Cardiac fibroblast (primary cell): ENCODE results near the gene LTBP1.
"Not testable (repeated sequence)": the region's sequence is repeated elsewhere in the genome, so short reads cannot be mapped to it uniquely, and the experiment has no call there.

Source experiments
- DNase-seq, 2 donors: peaks; one replicate each; pipeline versions ENCODE4 v3.0.0 to v3.0.0-alpha.2; 2010; ENCODE audit warnings: low read depth in 2 of 2
- H3K4me3 ChIP-seq, 2 donors: replicated peaks in 1 of 2; 1 replicate in 1 of 2; 2 replicates in 1 of 2; pipeline ENCODE4 v1.5.1; 2011; ENCODE audit warnings: low read depth in 2 of 2, low read length in 2 of 2, mild to moderate bottlenecking in 2 of 2, moderate library complexity in 1 of 2
- CTCF ChIP-seq: IDR thresholded peaks from one replicate; pipeline ENCODE4 v1.5.1; 2011; ENCODE audit warnings: low read depth, mild to moderate bottlenecking, low read length, inconsistent platforms

Gene LTBP1

GRCh38 chr2:32904074-32904473 is 42.7 kb upstream of the LTBP1 start:
- TF ChIP-seq CTCF: no peak
- no peak overlapping the region for H3K4me3 ChIP-seq
- no peak for DNase-seq

DNA sequence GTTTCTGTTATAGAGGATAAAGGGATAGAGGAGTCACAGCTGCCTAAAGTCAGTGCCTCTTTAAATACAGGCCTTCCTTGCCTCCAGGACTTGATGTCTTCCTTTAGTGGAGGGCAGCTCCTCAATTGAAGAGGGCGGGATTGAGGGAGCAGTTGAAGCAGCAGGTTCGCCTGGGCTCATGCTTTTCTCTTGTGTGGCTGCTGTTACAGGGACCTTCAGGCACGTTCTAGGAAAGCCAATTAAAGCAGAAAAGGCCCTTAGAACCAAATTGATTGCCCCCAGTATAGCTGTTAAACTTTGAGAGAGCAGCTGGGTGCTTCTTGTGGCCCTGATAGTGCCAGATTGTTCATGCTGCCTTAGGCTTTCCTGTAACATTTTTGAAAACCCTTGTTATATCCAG is 42.0 kb upstream of the LTBP1 start:
- no peak overlapping the region for H3K4me3 ChIP-seq

DNA sequence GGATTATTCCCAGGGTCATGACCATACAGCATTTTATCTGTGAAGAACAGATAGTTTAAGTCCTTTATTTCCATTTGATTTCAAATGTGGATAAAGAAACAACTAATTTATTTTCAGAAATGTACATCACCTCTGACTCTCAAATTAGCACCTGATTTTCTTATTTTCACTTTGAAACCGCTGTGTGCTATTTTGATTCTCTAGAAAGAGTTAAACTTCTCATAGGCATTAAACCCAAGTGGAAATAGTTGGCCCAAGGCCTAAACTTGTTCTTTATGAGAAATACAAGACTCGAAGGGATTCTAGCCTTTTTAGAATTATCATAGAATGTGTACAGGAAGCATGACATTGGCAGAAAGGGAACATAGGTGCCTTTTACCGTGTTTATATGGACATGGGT is 41.5 kb upstream of the LTBP1 start:
- TF ChIP-seq CTCF: no peak
- no peak for DNase-seq
- no peak overlapping the region for H3K4me3 ChIP-seq

More for the DNA sequence above, 42.0 kb upstream of the LTBP1 start:
- DNase-seq: no peak
- TF ChIP-seq CTCF: no peak

DNA sequence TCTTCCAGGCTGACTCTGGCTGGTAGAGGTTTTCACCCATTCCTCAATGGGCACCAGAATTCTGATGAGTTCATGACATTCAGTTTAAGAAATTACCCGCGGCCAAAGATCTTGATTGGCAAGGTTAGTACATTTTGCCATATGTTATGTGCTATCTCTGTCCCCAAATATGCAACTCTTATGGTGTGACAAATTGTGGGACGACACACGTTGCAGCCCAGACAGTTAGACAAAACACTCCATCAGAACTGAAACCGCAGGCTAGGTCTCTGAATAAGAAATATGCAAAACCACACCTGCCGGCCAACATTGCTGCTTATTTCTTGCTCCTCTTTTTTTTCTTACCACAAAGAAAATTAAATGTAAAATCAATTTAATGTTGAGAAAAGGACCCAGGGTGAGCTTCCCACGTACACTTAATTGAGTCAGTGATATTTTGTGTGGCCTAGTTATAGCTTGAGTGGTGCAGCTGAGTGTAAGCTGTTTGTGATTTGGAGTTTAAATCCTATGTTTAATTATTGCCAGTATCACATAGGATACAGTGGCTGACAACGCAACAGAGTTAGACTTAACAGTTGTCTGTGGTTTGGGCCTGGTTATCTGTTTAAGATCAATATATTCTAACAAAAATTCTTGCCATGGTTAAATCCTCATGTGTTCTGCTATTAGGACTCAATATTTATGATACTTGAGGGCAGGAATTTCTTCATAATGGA is 35.7 kb upstream of the LTBP1 start:
- H3K4me3 ChIP-seq: no peak overlapping the region
- TF ChIP-seq CTCF: no peak
- no peak for DNase-seq

GRCh38 chr2:32915694-32916093 is 31.1 kb upstream of the LTBP1 start:
- H3K4me3 ChIP-seq: no peak overlapping the region
- no peak for DNase-seq
- TF ChIP-seq CTCF: no peak

GRCh38 chr2:32918774-32919173 is 28.0 kb upstream of the LTBP1 start:
- TF ChIP-seq CTCF: no peak
- no peak overlapping the region for H3K4me3 ChIP-seq
- no peak for DNase-seq

DNA sequence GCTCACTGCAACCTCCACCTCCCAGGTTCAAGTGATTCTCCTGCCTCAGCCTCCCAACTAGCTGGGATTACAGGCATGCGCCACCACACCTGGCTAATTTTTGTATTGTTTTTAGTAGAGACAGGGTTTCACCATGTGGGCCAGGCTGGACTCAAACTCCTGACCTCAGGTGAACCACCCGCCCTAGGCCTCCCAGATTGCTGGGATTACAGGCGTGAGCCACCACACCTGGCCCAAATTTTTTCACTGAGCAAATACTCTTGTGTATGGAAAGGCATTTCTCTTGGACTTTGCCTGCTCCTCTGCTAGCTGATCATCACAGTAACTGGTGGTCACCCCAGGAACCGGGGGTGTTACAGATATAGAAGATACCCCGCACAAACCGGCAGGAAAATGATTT is 26.9 kb upstream of the LTBP1 start:
- not testable (repeated sequence) for H3K4me3 ChIP-seq, DNase-seq

- not testable (repeated sequence) for H3K4me3 ChIP-seq, DNase-seq
Measured at GRCh38 chr2:32921486-32921885, 25.3 kb upstream of the LTBP1 start.
